Activated CD4-positive, alpha-beta T cell treated with anti-CD3 and anti-CD28 coated beads, Interleukin-2, amount 50 U/mL, for 16 hours (primary cell): ENCODE data around the gene AMDHD2.
"Not testable (repeated sequence)": the region's sequence is repeated elsewhere in the genome, so short reads cannot be mapped to it uniquely, and the experiment has no call there.

Experiments
- DNase-seq: peaks from one replicate; pipeline ENCODE4 v3.0.0-alpha.2; 2020

The AMDHD2 gene

DNA sequence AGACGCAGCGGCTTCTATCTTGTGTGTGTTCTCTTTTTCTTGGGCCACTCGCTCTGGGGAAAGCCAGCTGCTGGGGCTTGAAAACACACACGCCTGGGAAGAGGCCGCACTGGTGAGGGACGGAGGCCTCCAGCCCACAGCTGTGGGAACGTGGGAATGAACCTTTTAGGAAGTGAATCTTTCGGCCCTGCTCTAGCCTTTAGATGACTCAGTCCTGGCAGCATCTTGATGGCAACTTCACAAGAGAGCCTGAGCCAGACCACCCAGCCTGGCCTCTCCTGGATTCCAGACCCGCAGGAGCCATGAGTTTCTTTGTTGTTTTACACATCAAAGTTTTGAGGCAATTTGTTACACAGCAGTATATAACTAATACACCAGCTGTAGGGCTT is 15.4 kb downstream of the AMDHD2 start:
- no peak for DNase-seq

GRCh38 chr16:2537451-2538379 is 17.5 kb downstream of the AMDHD2 start, which contains the start of gene PDPK1:
Gene PDPK1 (plus strand): TSS chr16:2538021. CDS start chr16:2538113, 92 bp downstream.
- peak; percentile 96 for DNase-seq

GRCh38 chr16:2539192-2539844 is 19.1 kb downstream of the AMDHD2 start:
- DNase-seq, result not testable (repeated sequence)

- peak; percentile 37 for DNase-seq
These were observed 19.8 kb downstream of the AMDHD2 start for GRCh38 chr16:2539845-2540458.

GRCh38 chr16:2540912-2541311 is 20.7 kb downstream of the AMDHD2 start:
- DNase-seq, result not testable (repeated sequence)

GRCh38 chr16:2541409-2541808 is 21.2 kb downstream of the AMDHD2 start:
- DNase-seq, result not testable (repeated sequence)

GRCh38 chr16:2543771-2544170 is 23.6 kb downstream of the AMDHD2 start:
- DNase-seq, result not testable (repeated sequence)

GRCh38 chr16:2550283-2550878 is 30.2 kb downstream of the AMDHD2 start:
- DNase-seq, result not testable (repeated sequence)

- DNase-seq, result not testable (repeated sequence)
These were observed 31.3 kb downstream of the AMDHD2 start for GRCh38 chr16:2551420-2551889.

GRCh38 chr16:2554709-2555425 is 34.7 kb downstream of the AMDHD2 start:
- not testable (repeated sequence) for DNase-seq

DNA sequence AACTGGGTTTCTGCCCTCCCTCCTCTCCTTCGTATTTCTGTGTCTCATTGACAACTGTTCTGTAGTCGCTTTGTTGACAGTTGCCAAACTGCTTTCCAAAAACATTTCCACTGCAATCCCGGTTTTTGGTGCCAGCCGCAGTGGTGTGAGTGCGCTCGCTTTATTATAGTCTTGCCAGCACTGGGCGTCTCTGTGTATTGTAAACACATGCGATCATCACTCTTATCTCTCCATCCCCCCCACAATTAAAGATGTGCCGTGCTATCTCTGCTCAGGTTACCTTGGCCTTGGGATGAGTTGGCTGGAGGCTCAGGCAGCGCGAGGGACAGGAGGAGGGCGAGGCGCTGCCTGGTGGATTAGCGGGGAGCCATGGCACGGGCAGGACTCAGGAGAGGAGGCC is 37.0 kb downstream of the AMDHD2 start:
- not testable (repeated sequence) for DNase-seq

- not testable (repeated sequence) for DNase-seq
These were observed 40.1 kb downstream of the AMDHD2 start for GRCh38 chr16:2560131-2560797.

DNA sequence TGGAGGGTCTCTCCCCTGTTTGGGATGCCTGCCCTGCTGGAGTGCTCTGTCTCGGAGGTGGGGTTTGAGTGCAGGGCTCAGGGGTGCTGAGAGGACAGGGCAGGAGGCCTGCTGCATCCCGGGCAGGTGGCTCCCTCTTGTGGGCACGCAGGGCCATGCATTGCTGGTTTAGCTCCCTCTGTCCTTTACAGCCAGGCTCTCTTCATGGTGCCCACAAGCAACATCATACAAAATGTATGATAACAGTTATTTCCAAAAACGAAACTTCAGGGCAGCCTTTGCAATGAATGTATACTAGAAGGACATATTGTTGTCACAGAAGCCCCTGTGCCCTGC is 40.6 kb downstream of the AMDHD2 start:
- peak; percentile 75 for DNase-seq

GRCh38 chr16:2567506-2567905 is 47.3 kb downstream of the AMDHD2 start:
- not testable (repeated sequence) for DNase-seq

GRCh38 chr16:2568573-2568972 is 48.4 kb downstream of the AMDHD2 start:
- not testable (repeated sequence) for DNase-seq

- not testable (repeated sequence) for DNase-seq
These were observed 52.5 kb downstream of the AMDHD2 start for GRCh38 chr16:2572704-2573103.

DNA sequence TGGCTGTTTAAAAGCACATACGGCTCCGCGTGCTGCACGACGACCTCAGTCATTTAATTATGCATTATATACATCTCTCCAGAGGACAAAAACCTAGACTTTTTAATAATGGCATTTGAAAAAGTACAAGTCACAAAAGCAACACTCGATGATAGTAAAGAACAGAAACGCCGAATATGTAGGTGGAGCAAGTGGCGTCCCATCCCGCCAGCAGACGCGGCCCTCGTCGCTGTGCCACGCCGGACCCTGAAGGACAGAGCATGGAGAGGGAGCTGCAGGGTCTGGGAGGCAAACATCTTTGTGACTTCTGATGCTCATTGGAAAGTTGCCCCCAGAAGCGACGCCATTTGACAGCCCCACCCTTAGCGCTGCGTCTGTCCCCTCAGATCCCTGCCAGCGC is 55.7 kb downstream of the AMDHD2 start:
- DNase-seq, result not testable (repeated sequence)

DNA sequence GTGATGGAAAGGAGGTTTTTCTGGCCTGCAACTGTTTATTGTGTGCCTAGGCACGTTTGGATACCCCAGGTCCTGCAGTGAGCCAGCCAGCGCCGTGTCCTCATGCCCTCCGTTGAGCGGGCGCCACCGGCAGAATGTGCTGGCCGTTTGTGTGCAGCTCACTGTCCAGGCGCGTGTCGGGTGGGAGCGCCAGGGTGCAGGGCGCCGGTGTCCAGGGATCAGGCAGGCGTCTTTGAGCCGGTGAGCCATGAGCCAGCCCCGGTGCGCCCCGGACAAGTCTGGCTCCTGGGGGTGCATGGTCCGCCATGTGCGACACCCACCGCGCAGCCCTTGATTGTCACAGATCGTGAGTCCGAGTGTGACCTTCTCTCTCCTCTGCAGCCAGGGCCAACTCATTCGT is 56.9 kb downstream of the AMDHD2 start:
- not testable (repeated sequence) for DNase-seq

GRCh38 chr16:2578905-2579304 is 58.7 kb downstream of the AMDHD2 start:
- not testable (repeated sequence) for DNase-seq

DNA sequence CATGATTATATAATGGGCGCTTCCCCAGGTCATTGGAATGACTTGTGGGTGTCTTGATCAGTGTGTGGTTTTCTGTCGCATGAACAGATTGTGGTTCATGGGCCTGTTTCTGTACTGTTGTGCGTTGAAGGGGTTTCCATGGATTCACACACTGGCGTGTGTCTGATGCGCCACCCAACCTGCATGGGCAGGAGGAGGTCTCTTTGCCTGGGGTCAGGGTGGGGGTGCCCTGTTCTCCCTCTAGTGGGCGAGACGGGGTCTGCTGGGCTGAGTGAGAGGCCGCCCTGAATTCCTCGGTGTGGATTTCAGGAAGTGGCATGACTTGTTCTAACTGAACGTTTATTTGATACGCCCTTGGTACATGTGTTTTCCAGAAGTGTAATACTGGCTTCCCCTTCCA is 60.0 kb downstream of the AMDHD2 start:
- DNase-seq, result not testable (repeated sequence)

- DNase-seq, result not testable (repeated sequence)
These were observed 60.6 kb downstream of the AMDHD2 start for GRCh38 chr16:2580818-2581217.
